ENCODE measurements around the gene FAM241B. TPM values are rescaled to one million over a fixed set of nuclear protein-coding genes. Genes with fewer than 3 reads are reported as not detected.

Gene FAM241B
- polyA plus RNA-seq, 1 of the 3 experiments (the other 2 are of a cell fraction): 16.0 TPM

GRCh38 chr10:69663369-69663947 is 33.4 kb downstream of the FAM241B start:
- H3K4me2 ChIP-seq: no peak overlapping the region
- no peak overlapping the region for H3K4me3 ChIP-seq (ENCODE audit: low read depth in 2 of 2, low read length in 1 of 2)
- WGBS (ENCODE audit: low lambda C conversion rate): 56% methylated on average over 3 of the region's 9 CpGs
- no peak for TF ChIP-seq ELF1 (IDR thresholded peaks at IDR 0.05)
- TF ChIP-seq SIN3A (IDR thresholded peaks at IDR 0.05; ENCODE audit: borderline replicate concordance, low read depth, low read length): no peak
- no peak for TF ChIP-seq MXI1 (IDR thresholded peaks at IDR 0.05; ENCODE audit: low read depth, low read length)
- TF ChIP-seq GATA2 (CRISPR knock-in tag; IDR thresholded peaks at IDR 0.05): no peak
- TF ChIP-seq USF2 (IDR thresholded peaks at IDR 0.05; ENCODE audit: borderline replicate concordance, low read depth, low read length): no peak
- TF ChIP-seq RAD21 (IDR thresholded peaks at IDR 0.05; ENCODE audit: low read length): no peak
- no peak for TF ChIP-seq YY1 (IDR thresholded peaks at IDR 0.05; ENCODE audit: low read depth)
- no peak for TF ChIP-seq SMC3 (IDR thresholded peaks at IDR 0.05; ENCODE audit: low read depth, low read length)
- no peak for TF ChIP-seq MEF2A (IDR thresholded peaks at IDR 0.05; ENCODE audit: borderline replicate concordance, low read depth)
- TF ChIP-seq USF1 (IDR thresholded peaks at IDR 0.05; ENCODE audit: borderline replicate concordance, low read depth): no peak
- no peak for TF ChIP-seq TAF1 (IDR thresholded peaks at IDR 0.05; ENCODE audit: borderline replicate concordance, low read depth, low read length)
- TF ChIP-seq EZH2phosphoT487 (IDR thresholded peaks at IDR 0.05; ENCODE audit: borderline replicate concordance, low read depth): no peak
- no peak for TF ChIP-seq RXRA (IDR thresholded peaks at IDR 0.05; ENCODE audit: borderline replicate concordance, low read depth)
- no peak for TF ChIP-seq POLR2AphosphoS5 (IDR thresholded peaks at IDR 0.05; ENCODE audit: low read depth, low read length)
- no peak for TF ChIP-seq TCF12 (IDR thresholded peaks at IDR 0.05)
- no peak for TF ChIP-seq FOSL2 (IDR thresholded peaks at IDR 0.05; ENCODE audit: borderline replicate concordance, low read depth)
- TF ChIP-seq MAX (IDR thresholded peaks at IDR 0.05; ENCODE audit: low read depth): no peak
- CTCF ChIA-PET: interaction anchor here (1.0 to 15.5 kb wide), 10 partner anchors 9 to 65 kb away, joined by 3 to 152 read pairs (median 6); no protein-coding TSS in a partner anchor
- peaks cover 0 to 22% of the 10 kb centered on the region in 2 experiments; a peak in 1 of 4 replicates for H3K4me1 ChIP-seq (ENCODE audit: control insufficient read depth in 1 of 2, insufficient read depth in 2 of 2, low read depth in 1 of 2, low read length in 1 of 2)
- H3K79me2 ChIP-seq (ENCODE audit: insufficient read depth): no peaks in the 10 kb centered on the region
- H2AFZ ChIP-seq (ENCODE audit: low read depth): no peak overlapping the region
- peaks cover 47% of the 10 kb centered on the region for H3K27me3 ChIP-seq (ENCODE audit: insufficient read depth)
- POLR2A ChIA-PET: no interaction called here
- H3F3A ChIP-seq (replicated peaks; ENCODE audit: insufficient read depth): no peaks in the 10 kb centered on the region
- no peak for DNase-seq
- H4K20me1 ChIP-seq (ENCODE audit: insufficient read depth): no peaks in the 10 kb centered on the region
- no peaks in the 10 kb centered on the region for H3K9me3 ChIP-seq
- no peaks in the 10 kb centered on the region for H3K36me3 ChIP-seq (replicated peaks in 1 of 2; ENCODE audit: control insufficient read depth in 1 of 2, insufficient read depth in 2 of 2, low read length in 1 of 2)
- no peaks in the 10 kb centered on the region for H3K9me2 ChIP-seq
- H3K9ac ChIP-seq: no peak overlapping the region
- H3K27ac ChIP-seq (ENCODE audit: low read depth in 2 of 2, low read length in 1 of 2): no peak overlapping the region

Measured in SK-N-SH (cell line).